Stimulated activated CD4-positive, alpha-beta T cell treated with anti-CD3 and anti-CD28 coated beads, Interleukin-4, amount 100 ng/mL, for 4 hours (primary cell): ENCODE data around the gene LCN12.

Experiments
- DNase-seq, 2 experiments: peaks; one replicate each; pipeline ENCODE4 v3.0.0-alpha.2; 2020

LCN12 gene

GRCh38 chr9:136958898-136959850, 7.1 kb downstream of the LCN12 start:
- DNase-seq: no peak

- DNase-seq: no peak
Observed at GRCh38 chr9:136960212-136960937, 8.3 kb downstream of the LCN12 start.

GRCh38 chr9:136960938-136961275, 8.8 kb downstream of the LCN12 start:
- no peak for DNase-seq

GRCh38 chr9:136961279-136962065, 9.4 kb downstream of the LCN12 start:
- DNase-seq: no peak

GRCh38 chr9:136962163-136962562, 10.1 kb downstream of the LCN12 start:
- DNase-seq: no peak

GRCh38 chr9:136962701-136963248, 10.7 kb downstream of the LCN12 start:
- DNase-seq: no peak

- DNase-seq: no peak
Observed at GRCh38 chr9:136963341-136963740, 11.3 kb downstream of the LCN12 start.

GRCh38 chr9:136963751-136964150, 11.7 kb downstream of the LCN12 start:
- DNase-seq: no peak

GRCh38 chr9:136964171-136964689, 12.2 kb downstream of the LCN12 start:
- no peak for DNase-seq

- no peak for DNase-seq
Observed at GRCh38 chr9:136964833-136965422, 12.9 kb downstream of the LCN12 start.

GRCh38 chr9:136965771-136966484, 13.9 kb downstream of the LCN12 start:
- peak in 1 of 2 experiments; percentile 17 for DNase-seq

- DNase-seq: no peak
Observed at GRCh38 chr9:136968333-136969127, 16.5 kb downstream of the LCN12 start.

GRCh38 chr9:136969150-136969549, 17.1 kb downstream of the LCN12 start:
- DNase-seq: no peak

- DNase-seq: no peak
Observed at GRCh38 chr9:136969774-136970173, 17.7 kb downstream of the LCN12 start.

GRCh38 chr9:136970361-136970760, 18.3 kb downstream of the LCN12 start:
- no peak for DNase-seq

- DNase-seq: no peak
Observed at GRCh38 chr9:136971746-136972145, 19.7 kb downstream of the LCN12 start.

- no peak for DNase-seq
Observed at GRCh38 chr9:136972335-136972734, 20.3 kb downstream of the LCN12 start.

GRCh38 chr9:136972743-136973142, 20.7 kb downstream of the LCN12 start:
- DNase-seq: no peak

GRCh38 chr9:136973618-136974617, 21.8 kb downstream of the LCN12 start:
- no peak for DNase-seq
